ENCODE measurements around the gene CADPS. TPM values are rescaled to one million over a fixed set of nuclear protein-coding genes. Genes with fewer than 3 reads are reported as not detected.

Gene CADPS
- total and polyA plus RNA-seq, 2 of the 4 experiments (the other 2 are of a cell fraction) = not detected

DNA sequence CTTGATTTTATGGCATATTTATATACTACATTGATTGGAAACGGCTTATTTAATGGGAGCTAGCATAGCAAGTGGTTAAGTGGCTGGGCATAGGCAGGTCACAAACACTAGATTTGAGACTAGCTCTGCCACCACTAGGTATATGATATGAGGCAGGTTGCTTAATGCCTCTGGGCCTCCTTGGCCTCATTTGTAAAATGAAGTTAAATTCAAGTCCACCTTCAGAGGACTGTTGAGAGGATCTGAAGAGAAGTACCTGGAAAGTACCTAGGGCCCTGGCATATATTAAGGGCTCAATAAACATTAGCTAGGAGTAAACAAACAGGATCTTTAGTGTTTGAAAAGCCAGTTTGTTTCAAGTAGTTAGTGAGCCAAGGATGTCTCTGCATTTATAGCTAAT is 335.5 kb downstream of the CADPS start:
- in situ Hi-C loops (cut with MboI; ENCODE audit: low sequenced_read_pairs) (no loop called here), dilution Hi-C loops (cut with HindIII; ENCODE audit: low sequenced_read_pairs, unreplicated experiment) (no loop called here)

More for the DNA sequence above, 335.5 kb downstream of the CADPS start:
- no peak overlapping the region for H3K23ac ChIP-seq (ENCODE audit: low read depth, low read length)
- no peak overlapping the region for H2BK15ac ChIP-seq (ENCODE audit: low read depth, low read length)
- H2BK5ac ChIP-seq (ENCODE audit: low read depth, low read length, poor library complexity, severe bottlenecking) = no peak overlapping the region
- no peak overlapping the region for H3K56ac ChIP-seq (ENCODE audit: extremely low read depth, insufficient read depth, low read length)
- POLR2A ChIA-PET (ENCODE audit: unreplicated experiment) = no interaction called here
- peaks cover 4% of the 10 kb centered on the region; the same call in 1 of the 2 replicates for H3K27me3 ChIP-seq (ENCODE audit: control insufficient read depth, insufficient read depth, low read length)
- no peak overlapping the region for H2AK9ac ChIP-seq (replicated peaks; ENCODE audit: low read depth, low read length, poor library complexity)
- H4K20me1 ChIP-seq (ENCODE audit: insufficient read depth, low read length) = no peaks in the 10 kb centered on the region
- no peak overlapping the region for H3K4me3 ChIP-seq (ENCODE audit: insufficient read depth, low read depth, low read length)
- intact Hi-C loops (cut with micrococcal nuclease) = no loop called here
- H2BK120ac ChIP-seq (ENCODE audit: low read depth, low read length) = no peak overlapping the region
- CTCF ChIA-PET = no interaction called here
- H3K9me1 ChIP-seq (ENCODE audit: insufficient read depth, low read length) = no peaks in the 10 kb centered on the region
- no peaks in the 10 kb centered on the region for H3K9me3 ChIP-seq (ENCODE audit: control insufficient read depth, insufficient read depth, low read length)
- DNase-seq (no peak), ATAC-seq (ENCODE audit: low read depth) (no peak)
- TF ChIP-seq CEBPB (IDR thresholded peaks at IDR 0.05; ENCODE audit: low read depth, low read length) (no peak), BHLHE40 (IDR thresholded peaks at IDR 0.05; ENCODE audit: low read depth, low read length) (no peak), MAFK (IDR thresholded peaks at IDR 0.05; ENCODE audit: low read depth, low read length) (no peak), MAZ (IDR thresholded peaks at IDR 0.05; ENCODE audit: borderline replicate concordance, low read depth, low read length) (no peak)
- TF ChIP-seq, protein P1, sequence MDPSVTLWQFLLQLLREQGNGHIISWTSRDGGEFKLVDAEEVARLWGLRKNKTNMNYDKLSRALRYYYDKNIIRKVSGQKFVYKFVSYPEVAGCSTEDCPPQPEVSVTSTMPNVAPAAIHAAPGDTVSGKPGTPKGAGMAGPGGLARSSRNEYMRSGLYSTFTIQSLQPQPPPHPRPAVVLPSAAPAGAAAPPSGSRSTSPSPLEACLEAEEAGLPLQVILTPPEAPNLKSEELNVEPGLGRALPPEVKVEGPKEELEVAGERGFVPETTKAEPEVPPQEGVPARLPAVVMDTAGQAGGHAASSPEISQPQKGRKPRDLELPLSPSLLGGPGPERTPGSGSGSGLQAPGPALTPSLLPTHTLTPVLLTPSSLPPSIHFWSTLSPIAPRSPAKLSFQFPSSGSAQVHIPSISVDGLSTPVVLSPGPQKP (IDR thresholded peaks at IDR 0.05; ENCODE audit: borderline replicate concordance, low read depth, low read length) = no peak
- H2AFZ ChIP-seq (replicated peaks; ENCODE audit: low read length, poor library complexity) = no peak overlapping the region
- H3K4me1 ChIP-seq (ENCODE audit: control insufficient read depth, insufficient read depth, low read length) = no peaks in the 10 kb centered on the region
- H3K36me3 ChIP-seq (ENCODE audit: control insufficient read depth, insufficient read depth, low read length) = no peaks in the 10 kb centered on the region
- no peak overlapping the region for H4K8ac ChIP-seq (ENCODE audit: low read depth in 2 of 2, low read length in 2 of 2)
- no peak overlapping the region for H3K9ac ChIP-seq (ENCODE audit: low read depth, low read length)
- H4K5ac ChIP-seq (ENCODE audit: low read depth, low read length) = no peak overlapping the region
- BruUV-seq (replicated peaks) = no TSS peak
- no peak overlapping the region for H4K91ac ChIP-seq (ENCODE audit: insufficient read depth, low read depth, low read length)
- no peak overlapping the region for H2AK5ac ChIP-seq (ENCODE audit: low read depth, low read length)
- no peak overlapping the region for H3K18ac ChIP-seq (ENCODE audit: low read depth, low read length)
- no peak overlapping the region for H2BK20ac ChIP-seq (ENCODE audit: low read depth, low read length)
- H3K79me1 ChIP-seq (ENCODE audit: low read depth in 1 of 2, low read length in 2 of 2) = no peaks in the 10 kb centered on the region
- no peak overlapping the region for H3K4ac ChIP-seq (ENCODE audit: low read depth, low read length)
- no peak overlapping the region for H3K14ac ChIP-seq (replicated peaks; ENCODE audit: low read depth, low read length)
- no CpG with 5 or more reads among the region's 1 CpG for WGBS, 2 experiments (ENCODE audit: extremely low coverage in 2 of 2, insufficient read length in 1 of 2)
- H3K4me2 ChIP-seq (ENCODE audit: low read depth, low read length) = no peak overlapping the region
- no peak overlapping the region for H3K27ac ChIP-seq (ENCODE audit: insufficient read depth, low read length)
